Heart right ventricle (tissue), 16 donors: ENCODE data around the gene FHIT. TPM values are rescaled to one million over a fixed set of nuclear protein-coding genes. Genes with fewer than 3 reads are reported as not detected.

Source experiments
- ATAC-seq, 8 donors: fragments of 200-7000 bp; cut with Tn5 transposase; one replicate each; pipeline ENCODE4 v1.9.1; 2020; ENCODE audit warnings: mild to moderate bottlenecking in 8 of 8, moderate library complexity in 8 of 8, moderate number of reproducible peaks in 1 of 8
- DNase-seq, 2 donors: peaks; one replicate each; pipeline ENCODE4 v3.0.0-alpha.2; 2020
- H3K27ac ChIP-seq, 10 donors: fragments of 200-600 bp; sonication (generic) in 2 of 10; one replicate each; pipeline versions ENCODE4 v1.5.0 to v1.8.0; 2020 to 2022; ENCODE audit warnings: mild to moderate bottlenecking in 3 of 10
- H3K27me3 ChIP-seq, 7 donors: fragments of 200-600 bp; one replicate each; pipeline ENCODE4 v1.8.0; 2021 to 2022; ENCODE audit warnings: mild to moderate bottlenecking in 2 of 7
- H3K36me3 ChIP-seq, 9 donors: fragments of 200-600 bp; sonication (generic) in 1 of 9; one replicate each; pipeline versions ENCODE4 v1.5.0 to v1.8.0; 2020 to 2022; ENCODE audit warnings: mild to moderate bottlenecking in 2 of 9
- H3K4me1 ChIP-seq, 9 donors: fragments of 200-600 bp; sonication (generic) in 1 of 9; one replicate each; pipeline versions ENCODE4 v1.5.0 to v1.8.0; 2020 to 2022; ENCODE audit warnings: mild to moderate bottlenecking in 4 of 9
- H3K4me3 ChIP-seq, 10 donors: fragments of 200-600 bp; sonication (generic) in 2 of 10; one replicate each; pipeline versions ENCODE4 v1.5.0 to v1.8.0; 2020 to 2022; ENCODE audit warnings: mild to moderate bottlenecking in 7 of 10, moderate library complexity in 2 of 10
- H3K9me3 ChIP-seq, 11 donors: fragments of 200-600 bp in 10 of 11; sonication (generic) in 2 of 11; one replicate each; pipeline versions ENCODE4 v1.5.0 to v1.8.0; 2013 to 2022; ENCODE audit warnings: mild to moderate bottlenecking in 2 of 11, control low read depth in 1 of 11, moderate library complexity in 1 of 11
- CTCF ChIP-seq, 9 donors: fragments of 200-600 bp; sonication (generic) in 2 of 9; IDR thresholded peaks; one replicate each; pipeline versions ENCODE4 v1.5.0 to v1.8.0; 2021 to 2022; ENCODE audit warnings: antibody characterized with exemption in 9 of 9, mild to moderate bottlenecking in 5 of 9, moderate library complexity in 1 of 9
- WGBS, 2 donors: extraction: QIAGEN DNeasy Blood & Tissue Kit; methylation state at CpG; one replicate each; pipeline ENCODE4 v1.1.7; 2013; ENCODE audit warnings: inconsistent platforms in 1 of 2; 5-methylcytosine and 5-hydroxymethylcytosine counted together
- intact Hi-C, 10 donors: fragments of 100-400 bp; cut with DNase I; formaldehyde crosslinking; loops; one replicate each; pipeline versions ENCODE4 v1.11.1 to v1.14.2; 2022
- polyA plus RNA-seq, 2 donors: library from polyadenylated mRNA; stranded (reverse); fragments of 200-250 nt; gene quantifications; one replicate each; pipeline ENCODE4 v1.2.3, GENCODE V29; 2013
- total RNA-seq, 10 donors: library from RNA; stranded (reverse); fragmentation: NEBNext Ultra II Directional in 3 of 10; extraction: Animal tissue kit (Norgen Biotek cat#: 25700) in 3 of 10; gene quantifications; one replicate each; pipeline versions ENCODE4 v1.2.1 to v1.2.4, GENCODE V29; 2021 to 2023
- donor health status: Arrhythmogenic right ventricular cardiomyopathy.
- donor health status: ischemic (EF 13 %, LVEDD 7.1; RV severe dilation, severe dysfunction).
- donor health status: healthy with polysubstance abuse.
- donor health status: DM: no; HTN: yes; CAD: no.
- donor health status: DM: no; HTN: no; CAD: no.
- donor health status: ischemic (EF 25% LVEDD 6.9; RV normal size, moderate dysfunction).
- donor health status: ischemic (EF 25% LVEDD 5.7; RV mildly dilated, moderate dysfunction).
- donor health status: healthy.
- donor health status: DM: yes; HTN: yes; CAD: no.
- donor health status: Ischemic cardiomyopathy.
- donor health status: ischemic (EF 35%, LVEDD 5.7; RV mildly dilated, moderate dysfunction).
- donor health status: nonischemic (EF 11% LVEDD 7.7; RV severe dilation, severe dysfunction).
- donor health status: DM: yes; HTN: yes; CAD: no.
- donor health status: PGD.
- donor health status: ischemic (EF 29% LVEDD 5.4; RV normal size, mild dysfunction).
- donor health status: nonischemic (EF 23%, LVEDD 6.1; RV moderate dilation, normal function).

FHIT gene
- total and polyA plus RNA-seq, 12 donors: 4.7 to 25.5 (median 18.3) TPM

GRCh38 chr3:59882746-59883145 is 1368.5 kb downstream of the FHIT start:
- Histone ChIP-seq H3K27me3 (no peaks in the 10 kb centered on the region), H3K4me1 (no peaks in the 10 kb centered on the region), H3K9me3 (no peaks in the 10 kb centered on the region), H3K27ac (no peak overlapping the region), H3K4me3 (no peak overlapping the region), H3K36me3 (no peaks in the 10 kb centered on the region)
- no peak for ATAC-seq
- intact Hi-C loops: no loop called here
- no peak for DNase-seq
- no peak for TF ChIP-seq CTCF (IDR thresholded peaks at IDR 0.05)
- 65 to 81% methylated on average over 2 of the region's 2 CpGs for WGBS, 2 donors

- intact Hi-C loops: no loop called here
- Histone ChIP-seq H3K36me3 (no peaks in the 10 kb centered on the region), H3K27ac (no peak overlapping the region), H3K4me3 (no peak overlapping the region), H3K27me3 (no peaks in the 10 kb centered on the region), H3K9me3 (no peaks in the 10 kb centered on the region), H3K4me1 (no peaks in the 10 kb centered on the region)
- ATAC-seq: no peak
- WGBS, 2 donors: 82 to 83% methylated on average over 2 of the region's 2 CpGs
- no peak for DNase-seq
- no peak for TF ChIP-seq CTCF (IDR thresholded peaks at IDR 0.05)
These were observed 1370.5 kb downstream of the FHIT start for GRCh38 chr3:59880717-59881116.

- intact Hi-C loops: no loop called here
These were observed 1372.1 kb downstream of the FHIT start for GRCh38 chr3:59879031-59879581.

GRCh38 chr3:59878038-59878427 is 1373.2 kb downstream of the FHIT start:
- no peaks in the 10 kb centered on the region for H3K27me3 ChIP-seq
- H3K4me1 ChIP-seq: peaks cover 0 to 11% (median 0%) of the 10 kb centered on the region in 9 donors
- 80 to 85% methylated on average over 2 of the region's 2 CpGs for WGBS, 2 donors
- intact Hi-C loops: no loop called here
- no peak overlapping the region for H3K27ac ChIP-seq
- TF ChIP-seq CTCF (IDR thresholded peaks at IDR 0.05): no peak
- ATAC-seq (no peak), DNase-seq (no peak)
- H3K36me3 ChIP-seq: no peaks in the 10 kb centered on the region
- no peaks in the 10 kb centered on the region for H3K9me3 ChIP-seq
- no peak overlapping the region for H3K4me3 ChIP-seq

More at GRCh38 chr3:59879031-59879581, 1372.1 kb downstream of the FHIT start:
- WGBS, 2 donors: 53 to 63% methylated on average over 2 of the region's 2 CpGs
- ATAC-seq (no peak), DNase-seq (no peak)
- H3K4me3 ChIP-seq: no peak overlapping the region
- H3K27me3 ChIP-seq: no peaks in the 10 kb centered on the region
- TF ChIP-seq CTCF (IDR thresholded peaks at IDR 0.05): no peak
- H3K27ac ChIP-seq: no peak overlapping the region
- no peaks in the 10 kb centered on the region for H3K36me3 ChIP-seq
- no peaks in the 10 kb centered on the region for H3K9me3 ChIP-seq
- peaks cover 0 to 3% (median 0%) of the 10 kb centered on the region in 9 donors for H3K4me1 ChIP-seq
